Esophagus squamous epithelium (tissue), 5 donors: ENCODE measurements around the gene DOK6. TPM values are rescaled to one million over a fixed set of nuclear protein-coding genes. Genes with fewer than 3 reads are reported as not detected.
"Not testable (repeated sequence)": the region's sequence is repeated elsewhere in the genome, so short reads cannot be mapped to it uniquely, and the experiment has no call there.

Experiments used
- DNase-seq: peaks from one replicate; lab custom pipeline; 2025; lab: John Stamatoyannopoulos, UW
- H3K27ac ChIP-seq, 4 donors: fragments of 200-600 bp; sonication (generic); one replicate each; pipeline ENCODE4 v1.5.1; 2016 to 2019; ENCODE audit warnings: mild to moderate bottlenecking in 1 of 4
- H3K27me3 ChIP-seq, 4 donors: fragments of 200-600 bp; sonication (generic); 1 replicate in 3 of 4; 2 replicates in 1 of 4; pipeline versions ENCODE4 v1.5.1 to v1.6.0; 2017 to 2021; ENCODE audit warnings: antibody characterized with exemption in 1 of 4
- H3K36me3 ChIP-seq, 3 donors: fragments of 200-600 bp; sonication (generic); one replicate each; pipeline ENCODE4 v1.5.1; 2016 to 2019
- H3K4me1 ChIP-seq, 3 donors: fragments of 200-600 bp; sonication (generic); one replicate each; pipeline ENCODE4 v1.5.1; 2017 to 2019
- H3K4me3 ChIP-seq, 4 donors: fragments of 200-600 bp; sonication (generic); 1 replicate in 3 of 4; 2 replicates in 1 of 4; pipeline ENCODE4 v1.5.1; 2016 to 2019; ENCODE audit warnings: mild to moderate bottlenecking in 2 of 4, moderate library complexity in 1 of 4
- H3K9me3 ChIP-seq, 3 donors: fragments of 200-600 bp; sonication (generic); one replicate each; pipeline ENCODE4 v1.5.1; 2016 to 2019
- CTCF ChIP-seq, 6 experiments: fragments of 450-650 bp in 4 of 6; fragments of 200-600 bp in 2 of 6; sonication (generic) in 2 of 6; IDR thresholded peaks; one replicate each; pipeline ENCODE4 v1.5.1; 2016 to 2019; ENCODE audit warnings: antibody characterized with exemption in 6 of 6, mild to moderate bottlenecking in 4 of 6, moderate library complexity in 4 of 6
- POLR2A ChIP-seq, 4 donors: fragments of 450-650 bp; IDR thresholded peaks; one replicate each; pipeline ENCODE4 v1.6.1; 2017; ENCODE audit warnings: antibody characterized with exemption in 4 of 4, mild to moderate bottlenecking in 4 of 4, moderate library complexity in 3 of 4
- WGBS, 2 donors: methylation state at CpG; one replicate each; pipeline ENCODE4 v1.1.5; 2018; 5-methylcytosine and 5-hydroxymethylcytosine counted together
- intact Hi-C: fragments of 100-400 bp; cut with DNase I; formaldehyde crosslinking; loops from one replicate; pipeline ENCODE4 v1.15.0; 2022
- total RNA-seq, 4 donors: library from RNA; depleted of rRNA; stranded (reverse); fragments of >200 nt; gene quantifications; one replicate each; pipeline ENCODE4 v1.1.0, GENCODE V29; 2016
- donor health status: DM: yes; HTN: yes; CAD: no.

Gene DOK6
- total RNA-seq, 4 donors from 2014 or later: 0.57 to 0.88 TPM; not detected in 2

DNA sequence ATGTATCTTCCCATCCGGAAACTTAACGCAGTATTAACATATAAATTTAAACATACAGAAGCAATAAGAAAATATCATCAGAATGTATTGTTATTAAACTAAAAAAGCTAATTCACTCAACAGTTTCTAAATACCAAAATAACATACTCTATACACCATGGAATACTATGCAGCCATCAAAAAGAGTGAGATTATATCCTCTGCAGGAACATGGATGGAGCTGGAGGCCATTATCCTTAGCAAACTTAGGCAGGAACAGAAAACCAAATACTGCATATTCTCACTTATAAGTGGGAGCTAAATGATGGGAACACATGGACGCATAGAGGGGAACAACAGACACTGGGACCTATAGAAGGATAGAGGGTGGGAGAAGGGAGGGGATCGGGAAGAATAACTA lies 419.9 kb downstream of the DOK6 start:
- no peaks in the 10 kb centered on the region for H3K27me3 ChIP-seq
- 84 to 92% methylated on average over 4 of the region's 4 CpGs for WGBS, 2 donors
- no peaks in the 10 kb centered on the region for H3K4me1 ChIP-seq
- no peak for DNase-seq
- no peak for TF ChIP-seq CTCF (IDR thresholded peaks at IDR 0.05)
- TF ChIP-seq POLR2A (IDR thresholded peaks at IDR 0.05): no peak
- no peak overlapping the region for H3K4me3 ChIP-seq
- H3K36me3 ChIP-seq: no peaks in the 10 kb centered on the region
- no peak overlapping the region for H3K27ac ChIP-seq
- H3K9me3 ChIP-seq: no peaks in the 10 kb centered on the region
- intact Hi-C loops: no loop called here

DNA sequence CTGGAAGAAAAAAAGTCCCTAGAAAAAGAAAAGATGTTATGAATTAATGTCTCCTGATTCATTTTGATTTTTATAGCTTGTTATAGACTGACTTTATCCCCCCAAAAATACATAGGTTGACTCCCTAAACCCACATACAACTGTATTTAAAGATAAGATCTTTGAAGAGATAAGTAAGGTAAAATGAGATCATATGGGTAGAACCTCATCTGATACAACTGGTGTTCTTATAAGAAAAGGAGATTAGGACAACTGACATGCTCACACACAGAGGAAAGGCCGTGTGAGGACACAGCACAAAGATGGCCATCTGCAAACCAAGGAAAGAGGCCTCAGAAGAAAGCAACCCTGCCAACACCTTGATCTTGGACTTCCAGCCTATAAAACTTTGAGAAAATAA lies 429.5 kb downstream of the DOK6 start:
- intact Hi-C loops: no loop called here
- no peaks in the 10 kb centered on the region for H3K27me3 ChIP-seq
- WGBS, 2 donors: 69 to 74% methylated on average over 1 of the region's 1 CpG
- H3K27ac ChIP-seq: no peak overlapping the region
- TF ChIP-seq CTCF (IDR thresholded peaks at IDR 0.05): no peak
- TF ChIP-seq POLR2A (IDR thresholded peaks at IDR 0.05): no peak
- no peaks in the 10 kb centered on the region for H3K36me3 ChIP-seq
- H3K4me1 ChIP-seq: no peaks in the 10 kb centered on the region
- no peak overlapping the region for H3K4me3 ChIP-seq
- DNase-seq: no peak
- H3K9me3 ChIP-seq: no peaks in the 10 kb centered on the region

- not testable (repeated sequence) for DNase-seq
Observed at GRCh38 chr18:69834980-69835379, 434.3 kb downstream of the DOK6 start.

DNA sequence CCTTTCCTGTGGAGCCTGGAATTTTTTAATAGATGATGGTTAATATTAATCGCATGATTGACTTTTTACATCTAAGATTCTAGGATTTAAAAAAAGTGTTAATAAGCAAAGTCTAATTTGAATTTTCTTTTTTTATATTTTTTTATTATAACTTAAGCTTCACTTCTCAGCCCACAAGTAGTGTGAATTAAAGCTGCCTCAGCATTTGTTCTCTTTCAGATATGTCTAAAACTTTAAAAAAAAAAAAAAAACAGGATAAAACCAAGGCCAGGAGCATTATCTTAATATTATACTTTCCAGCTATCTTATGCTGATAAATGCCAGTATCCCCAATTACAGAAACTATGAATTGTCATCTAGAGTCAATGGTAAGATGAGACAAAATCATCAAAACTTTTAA lies 437.3 kb downstream of the DOK6 start:
- Histone ChIP-seq H3K27ac (no peak overlapping the region), H3K9me3 (peaks cover 0 to 9% (median 0%) of the 10 kb centered on the region in 3 donors), H3K27me3 (no peaks in the 10 kb centered on the region), H3K4me1 (no peaks in the 10 kb centered on the region), H3K36me3 (no peaks in the 10 kb centered on the region), H3K4me3 (no peak overlapping the region)
- 94 to 100% methylated on average over 1 of the region's 1 CpG for WGBS, 2 donors
- intact Hi-C loops: no loop called here
- no peak for DNase-seq
- no peak for TF ChIP-seq POLR2A (IDR thresholded peaks at IDR 0.05)
- no peak for TF ChIP-seq CTCF (IDR thresholded peaks at IDR 0.05)

More at GRCh38 chr18:69834980-69835379, 434.3 kb downstream of the DOK6 start:
- WGBS, 2 donors: 84 to 93% methylated on average over 6 to 12 of the region's 12 CpGs
- H3K4me1 ChIP-seq, H3K4me3 ChIP-seq, H3K27ac ChIP-seq, H3K36me3 ChIP-seq, H3K27me3 ChIP-seq, intact Hi-C loops, H3K9me3 ChIP-seq: not testable (repeated sequence)

- TF ChIP-seq CTCF (IDR thresholded peaks at IDR 0.05) (no peak), POLR2A (IDR thresholded peaks at IDR 0.05) (no peak)
- intact Hi-C loops: no loop called here
- Histone ChIP-seq H3K4me3 (no peak overlapping the region), H3K4me1 (no peaks in the 10 kb centered on the region), H3K9me3 (peaks cover 0 to 9% (median 0%) of the 10 kb centered on the region in 3 donors), H3K36me3 (no peaks in the 10 kb centered on the region), H3K27ac (no peak overlapping the region), H3K27me3 (no peaks in the 10 kb centered on the region)
- 71 to 74% methylated on average over 3 of the region's 3 CpGs for WGBS, 2 donors
- DNase-seq: no peak
Observed at GRCh38 chr18:69838620-69839411, 438.1 kb downstream of the DOK6 start.
